HG03520 (cell line): ENCODE results near the gene ARID1A.

ENCODE experiments used
- ATAC-seq: cut with Tn5 transposase; IDR thresholded peaks from one replicate; pipeline ENCODE4 v1.9.1; 2021; ENCODE audit warnings: mild to moderate bottlenecking, moderate library complexity; ENCODE audit not compliant: unreplicated experiment

The ARID1A gene

GRCh38 chr1:26727476-26727875, 31.7 kb downstream of the ARID1A start:
- no peak for ATAC-seq

DNA sequence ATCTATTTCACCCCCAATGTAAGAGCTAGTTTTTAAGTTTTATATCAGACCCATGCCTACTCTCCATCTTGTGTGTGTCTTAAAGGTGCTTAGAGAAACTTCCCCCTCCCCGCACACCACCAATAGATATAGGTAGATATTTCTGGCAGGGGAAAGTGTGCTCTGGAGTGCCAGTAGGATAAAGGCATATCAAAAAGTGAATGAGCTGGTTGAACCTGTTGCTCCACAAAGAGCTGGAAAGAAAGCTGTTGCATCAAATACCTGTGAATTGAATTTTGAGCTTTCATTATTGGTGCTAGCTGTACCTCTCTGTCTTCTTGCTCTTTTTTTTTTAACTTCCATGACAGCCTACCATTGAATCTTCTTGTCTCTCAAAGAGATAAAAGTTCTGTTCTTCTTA, 32.8 kb downstream of the ARID1A start:
- ATAC-seq, result no peak

DNA sequence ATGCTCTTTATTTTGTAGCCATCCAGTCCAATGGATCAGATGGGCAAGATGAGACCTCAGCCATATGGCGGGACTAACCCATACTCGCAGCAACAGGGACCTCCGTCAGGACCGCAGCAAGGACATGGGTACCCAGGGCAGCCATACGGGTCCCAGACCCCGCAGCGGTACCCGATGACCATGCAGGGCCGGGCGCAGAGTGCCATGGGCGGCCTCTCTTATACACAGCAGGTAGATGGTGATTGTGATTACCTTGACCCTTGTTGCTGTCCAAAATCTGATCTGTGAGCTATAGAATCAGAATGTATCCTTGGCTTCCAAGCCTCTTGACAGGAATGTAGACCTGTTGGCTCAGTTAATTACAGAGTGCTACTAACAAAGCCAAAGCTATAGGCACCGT, 33.8 kb downstream of the ARID1A start:
- no peak for ATAC-seq

DNA sequence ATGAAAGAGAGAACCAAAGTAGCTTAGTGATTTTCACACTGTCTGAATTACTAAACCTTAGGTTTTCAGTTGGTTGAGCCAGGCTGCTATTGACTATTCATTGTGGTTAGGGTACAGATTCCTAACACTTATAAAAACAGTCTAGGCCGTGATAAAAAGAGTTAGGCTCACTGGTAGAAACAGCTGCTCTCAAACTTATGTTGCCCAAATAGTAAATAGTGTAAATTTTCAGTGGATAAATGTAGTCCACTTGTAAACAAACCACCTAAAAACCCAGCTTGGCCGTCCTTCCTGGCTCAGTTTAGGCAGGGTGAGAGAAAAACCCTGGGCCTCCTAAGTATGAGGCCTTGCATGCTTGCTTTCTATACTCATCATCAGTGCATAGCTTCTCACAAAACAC, 34.9 kb downstream of the ARID1A start:
- ATAC-seq, result no peak

DNA sequence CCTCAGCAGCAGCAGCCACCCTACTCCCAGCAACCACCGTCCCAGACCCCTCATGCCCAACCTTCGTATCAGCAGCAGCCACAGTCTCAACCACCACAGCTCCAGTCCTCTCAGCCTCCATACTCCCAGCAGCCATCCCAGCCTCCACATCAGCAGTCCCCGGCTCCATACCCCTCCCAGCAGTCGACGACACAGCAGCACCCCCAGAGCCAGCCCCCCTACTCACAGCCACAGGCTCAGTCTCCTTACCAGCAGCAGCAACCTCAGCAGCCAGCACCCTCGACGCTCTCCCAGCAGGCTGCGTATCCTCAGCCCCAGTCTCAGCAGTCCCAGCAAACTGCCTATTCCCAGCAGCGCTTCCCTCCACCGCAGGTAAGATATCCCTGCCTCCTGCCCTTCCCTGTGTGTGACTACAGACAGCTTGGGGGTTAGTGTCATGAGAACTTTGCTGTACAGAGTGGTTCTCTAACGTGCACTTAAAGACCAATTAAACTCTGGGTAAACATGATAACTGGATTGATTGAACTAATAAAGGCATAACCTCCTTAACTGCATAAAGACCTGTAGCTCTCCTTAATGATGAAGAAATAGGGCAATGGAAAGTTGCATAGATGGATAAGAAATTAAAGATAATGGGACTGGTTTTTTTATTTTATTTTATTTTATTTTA, 35.6 kb downstream of the ARID1A start:
- no peak for ATAC-seq

DNA sequence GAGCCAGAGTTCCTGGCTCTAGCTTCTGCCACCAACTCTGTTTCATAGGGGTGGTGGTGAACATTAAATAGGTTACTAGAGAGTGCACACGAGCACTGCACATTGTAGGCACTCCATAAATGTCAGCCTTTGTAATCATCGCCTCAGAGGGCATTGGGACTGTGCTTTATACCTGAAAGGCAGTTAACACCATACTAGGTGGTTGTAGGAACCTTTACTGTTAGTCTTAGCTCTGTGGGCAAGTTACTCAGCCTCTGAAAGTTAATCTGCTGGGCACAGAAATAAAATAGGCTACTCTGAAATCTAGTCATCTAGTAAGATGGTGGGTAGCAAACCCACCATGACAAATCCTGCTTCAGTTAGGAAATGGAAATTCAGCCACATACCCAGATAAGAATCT, 37.6 kb downstream of the ARID1A start:
- ATAC-seq, result no peak

DNA sequence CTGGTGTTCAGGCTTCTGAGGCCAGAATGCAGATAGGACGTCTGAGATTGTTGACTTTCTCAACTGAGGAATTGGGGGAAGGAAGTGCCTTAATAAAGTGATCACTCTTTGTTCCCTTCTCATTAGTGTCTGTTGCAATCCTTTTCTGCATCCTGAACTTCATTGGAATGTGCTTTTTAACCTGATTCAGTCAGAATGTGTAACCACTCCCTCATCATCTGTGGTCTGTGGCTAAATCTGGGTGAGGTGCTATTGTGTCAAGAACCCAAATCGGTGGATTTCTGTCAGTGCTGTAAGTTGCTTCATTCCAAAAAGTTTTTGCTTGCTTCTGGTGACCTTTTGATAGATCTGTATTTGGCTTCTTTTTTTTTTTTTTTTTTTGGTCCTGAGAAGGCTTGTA, 38.2 kb downstream of the ARID1A start:
- ATAC-seq, result no peak

- ATAC-seq, result no peak
Observed at GRCh38 chr1:26734501-26735058, 38.8 kb downstream of the ARID1A start.

- no peak for ATAC-seq
Observed at GRCh38 chr1:26739329-26739914, 43.6 kb downstream of the ARID1A start.

DNA sequence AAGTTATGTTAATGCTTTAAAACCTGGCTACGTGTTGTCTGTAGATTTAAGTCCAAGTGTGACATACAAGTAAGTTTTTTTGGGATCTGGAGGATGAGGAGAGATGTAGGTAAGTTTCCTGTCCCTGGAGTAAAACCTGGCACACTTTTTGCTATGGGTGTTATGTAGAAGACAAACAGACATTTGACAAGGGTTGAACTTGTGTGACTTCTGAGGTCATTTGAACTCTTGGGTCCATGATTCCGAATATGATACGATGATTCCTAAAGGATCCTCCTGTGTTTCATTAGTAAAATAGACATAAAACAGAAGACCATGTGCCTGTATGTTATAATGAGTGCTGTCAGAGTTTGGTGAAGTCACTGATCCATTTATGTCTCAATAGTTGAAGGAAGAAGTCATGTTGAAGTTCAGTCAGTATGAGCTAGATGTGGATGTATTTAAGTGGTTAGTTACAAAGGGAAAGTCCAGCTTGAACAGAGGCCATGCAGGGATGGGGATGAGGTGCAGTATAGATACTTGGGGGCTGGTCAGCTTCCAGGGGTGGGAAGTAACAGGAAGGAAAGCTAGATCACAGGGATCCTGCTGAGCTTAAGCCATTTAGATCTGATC, 44.3 kb downstream of the ARID1A start:
- no peak for ATAC-seq

- ATAC-seq, result no peak
Observed at GRCh38 chr1:26740952-26741351, 45.1 kb downstream of the ARID1A start.

GRCh38 chr1:26743426-26744059, 47.7 kb downstream of the ARID1A start:
- ATAC-seq, result no peak

DNA sequence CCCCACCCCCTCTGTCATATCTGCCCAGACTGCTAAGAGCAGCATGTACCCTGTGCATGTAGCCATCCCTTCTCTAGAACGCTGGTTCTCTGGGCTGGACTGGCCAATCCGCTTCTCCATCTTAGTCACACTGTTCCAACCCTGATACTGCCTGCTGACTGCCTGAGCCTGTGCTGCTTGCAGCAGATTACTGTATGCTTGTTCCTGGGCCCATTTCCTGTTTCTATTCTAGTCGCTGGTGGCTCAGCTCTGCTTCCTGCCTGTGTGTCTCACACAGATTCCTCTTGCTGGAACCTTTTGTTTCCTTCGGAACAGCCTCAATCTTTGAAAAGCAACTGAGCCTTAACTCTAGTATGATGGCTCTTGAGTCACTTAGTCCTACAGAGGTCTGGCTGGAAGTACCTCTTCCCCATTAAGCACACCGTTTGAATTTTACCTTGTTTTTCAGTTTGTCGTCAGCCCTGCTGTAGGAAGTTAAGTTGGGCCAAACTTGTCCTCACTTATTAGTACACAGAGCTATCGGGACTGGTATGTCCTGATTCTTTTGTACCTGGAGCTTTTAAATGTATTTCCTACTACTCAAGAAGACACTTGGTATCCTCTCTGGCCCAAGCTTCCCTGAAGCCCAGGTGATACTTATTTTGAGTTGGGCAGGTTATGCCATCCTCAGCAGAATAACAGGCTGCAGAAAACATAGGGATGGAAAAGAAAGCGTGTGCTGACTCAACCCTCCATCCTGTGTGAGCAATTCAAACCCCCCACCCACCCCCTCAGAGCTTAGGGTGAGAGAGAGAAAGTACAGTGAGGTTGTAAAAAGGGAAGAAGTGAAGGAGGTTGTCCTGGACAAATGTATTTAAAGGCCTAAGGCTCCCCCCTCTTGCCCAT, 48.5 kb downstream of the ARID1A start:
- peak; percentile 96 for ATAC-seq

DNA sequence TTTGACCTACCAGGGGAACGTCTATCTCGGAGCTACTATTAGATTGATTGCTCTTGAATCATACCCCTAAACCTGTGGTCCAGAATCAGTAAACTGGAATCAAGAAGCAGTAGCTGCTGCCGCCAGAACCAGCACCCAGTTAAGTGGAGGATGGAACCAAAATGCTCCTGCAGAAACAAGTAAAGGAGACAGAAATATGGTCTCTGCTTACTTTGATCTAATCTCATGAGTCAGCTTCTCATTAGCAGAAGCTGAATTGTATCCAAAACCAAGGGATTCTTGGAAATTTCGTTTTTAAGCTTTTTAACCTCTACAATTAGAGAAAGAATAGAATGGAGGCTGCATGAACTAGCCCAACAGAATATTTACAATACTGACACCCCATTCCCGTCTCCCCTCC, 49.4 kb downstream of the ARID1A start:
- ATAC-seq, result no peak

DNA sequence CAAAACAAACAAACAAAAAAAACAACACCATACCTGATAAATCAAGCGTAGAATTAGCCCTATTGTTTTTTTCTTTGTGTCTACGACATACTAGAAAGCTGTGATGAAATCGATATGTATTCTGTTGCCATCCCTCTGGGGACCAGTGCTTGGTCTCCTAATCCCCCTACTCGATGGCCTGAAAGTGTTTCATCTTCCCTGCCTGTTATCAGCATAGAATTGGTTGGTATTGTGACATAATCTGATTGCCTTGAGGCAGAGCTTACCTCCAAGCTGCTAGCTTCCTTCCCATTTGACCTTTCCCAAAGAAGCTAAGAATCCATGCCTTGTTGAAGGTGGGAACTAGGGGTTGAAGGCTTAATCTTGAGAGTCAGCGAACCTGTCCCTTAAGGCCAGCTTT, 51.2 kb downstream of the ARID1A start:
- ATAC-seq, result no peak

DNA sequence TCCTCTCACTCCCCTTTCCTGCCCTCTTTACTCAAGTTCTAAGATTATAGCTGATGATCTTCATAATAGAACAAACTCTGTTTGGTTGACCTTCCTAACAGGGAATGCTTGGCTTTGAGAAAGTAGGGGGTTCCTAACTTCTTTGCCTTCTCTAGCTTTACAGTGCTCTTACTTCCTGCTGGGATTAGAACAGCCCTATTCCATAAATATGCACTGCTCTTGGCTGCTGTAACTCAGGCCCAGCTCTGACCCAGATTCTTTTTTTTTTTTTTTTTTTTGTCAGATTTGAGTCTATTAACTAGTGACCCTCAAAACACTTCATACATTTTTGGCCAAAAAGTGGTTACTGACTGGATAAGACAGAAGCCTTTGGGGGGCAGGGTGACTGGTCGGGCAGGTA, 52.5 kb downstream of the ARID1A start:
- no peak for ATAC-seq

DNA sequence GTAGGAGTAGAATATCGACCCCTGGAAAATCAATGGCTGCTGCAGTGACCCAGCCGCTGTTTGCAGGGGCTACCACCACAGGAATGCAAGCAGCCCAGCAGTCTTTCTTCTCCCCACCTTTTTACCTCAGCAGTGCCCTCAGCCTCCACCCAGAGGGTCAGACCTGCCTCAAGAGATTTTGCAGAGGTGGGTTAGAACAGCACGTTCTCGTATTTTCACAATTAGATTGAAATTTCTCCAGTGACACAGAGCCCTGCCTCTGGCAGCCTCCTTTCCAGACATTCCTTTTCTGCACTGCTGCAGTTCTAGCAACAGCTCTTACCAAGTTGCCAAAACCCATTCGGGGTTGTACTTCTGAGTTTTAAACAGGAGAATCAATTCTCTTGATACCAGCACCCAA, 53.6 kb downstream of the ARID1A start:
- ATAC-seq, result no peak

DNA sequence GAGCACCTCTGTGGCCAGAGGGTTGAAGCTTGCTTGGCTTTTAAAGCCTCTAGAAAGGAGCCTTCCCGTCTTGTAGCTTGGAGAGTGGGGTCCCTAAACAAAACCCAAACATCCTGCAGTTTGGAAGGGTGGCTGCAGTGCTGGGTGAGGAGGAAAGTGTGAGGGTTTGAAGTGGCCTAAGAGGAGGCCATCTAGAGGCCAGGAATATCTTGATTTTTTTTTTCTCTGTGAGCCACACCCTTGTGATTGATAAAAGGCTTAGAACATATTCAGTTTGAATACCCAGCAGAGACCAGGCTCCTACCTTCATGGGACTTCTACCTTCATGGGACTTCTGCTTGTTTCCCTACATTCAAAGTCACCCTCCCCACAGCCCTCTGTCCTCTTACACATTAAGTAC, 54.6 kb downstream of the ARID1A start:
- no peak for ATAC-seq

DNA sequence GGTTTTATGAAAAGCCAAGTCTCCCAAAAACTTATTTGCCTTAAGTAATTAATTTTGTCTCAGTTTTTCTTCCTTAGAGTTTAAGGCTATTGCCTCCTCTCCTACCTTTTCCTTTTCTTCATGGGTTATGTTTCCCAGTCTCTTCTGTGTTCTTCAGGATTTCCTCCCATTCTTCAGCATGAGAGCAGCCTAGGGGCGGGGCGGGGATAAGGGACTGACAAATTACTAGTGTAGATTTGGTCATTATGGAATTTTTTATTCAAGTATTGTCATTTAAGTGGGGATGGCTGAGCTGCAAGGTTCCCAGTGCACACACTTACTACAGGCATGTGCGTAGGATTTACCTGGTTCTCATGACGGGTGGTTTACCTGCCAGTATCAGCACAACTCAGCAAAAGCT, 56.7 kb downstream of the ARID1A start:
- ATAC-seq, result no peak

- no peak for ATAC-seq
Observed at GRCh38 chr1:26754086-26754874, 58.5 kb downstream of the ARID1A start.
